ENCODE data around the gene NXPH1.

NXPH1 gene

DNA sequence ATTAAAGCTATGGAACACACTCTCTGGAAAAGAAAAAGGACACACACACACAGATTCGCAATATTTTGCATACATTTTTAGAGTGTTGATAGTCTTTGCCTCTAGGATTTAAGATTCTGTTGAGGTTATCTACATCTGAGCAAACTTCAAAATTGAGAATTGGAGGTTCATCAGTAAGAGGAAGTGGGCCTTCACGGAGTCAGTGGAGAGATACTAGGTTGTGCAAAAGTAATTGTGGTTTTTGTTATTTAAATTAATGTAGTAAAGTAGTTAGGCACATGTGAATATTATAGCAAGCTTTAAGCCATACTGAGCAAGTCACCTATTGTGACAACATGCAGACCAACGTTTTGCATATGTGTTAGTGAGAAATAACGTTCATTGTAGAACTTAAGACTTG is 19.8 kb upstream of the NXPH1 start:
- Histone ChIP-seq H3K9me3 (ENCODE audit: low read length) (no peaks in the 10 kb centered on the region), H3K4me1 (ENCODE audit: insufficient read depth, low read length) (no peaks in the 10 kb centered on the region), H3K36me3 (ENCODE audit: insufficient read depth, low read length) (no peaks in the 10 kb centered on the region), H3K4me3 (ENCODE audit: low read depth in 1 of 2, low read length in 2 of 2) (no peak overlapping the region), H3K9ac (ENCODE audit: low read length) (no peak overlapping the region), H3K27me3 (ENCODE audit: control insufficient read depth in 1 of 2, insufficient read depth in 2 of 2, low read length in 2 of 2) (no peaks in the 10 kb centered on the region), H3K27ac (ENCODE audit: low read depth, low read length) (no peak overlapping the region)

DNA sequence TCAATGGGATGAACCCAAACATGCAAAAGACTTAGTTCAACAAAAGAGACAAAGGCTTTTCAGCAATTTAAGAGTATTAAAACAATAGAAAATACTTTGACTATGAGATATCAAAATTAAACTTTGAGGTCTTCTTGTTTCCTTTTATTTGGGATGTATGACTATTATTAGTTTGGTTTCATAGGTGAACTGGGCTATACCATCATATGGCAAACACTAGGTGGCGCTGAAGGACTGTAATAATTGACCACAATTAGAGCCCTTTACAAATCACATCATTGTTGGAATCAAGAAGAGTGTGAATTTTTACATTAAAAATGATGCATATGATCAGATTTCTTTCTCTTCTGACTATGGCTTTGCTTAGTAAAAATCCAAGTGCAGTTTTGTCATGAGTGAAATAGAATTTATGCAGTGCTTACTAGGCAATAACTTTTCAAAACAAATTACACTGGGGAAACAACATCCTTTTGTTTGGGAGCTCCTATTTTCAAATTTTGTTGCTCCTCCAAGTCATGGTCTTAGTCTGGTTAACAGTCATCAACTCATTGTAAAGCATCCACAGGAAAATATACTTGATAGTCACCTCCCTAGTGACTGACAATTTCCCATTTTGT is 14.7 kb upstream of the NXPH1 start:
- Histone ChIP-seq H3K27me3 (ENCODE audit: control insufficient read depth in 1 of 2, insufficient read depth in 2 of 2, low read length in 2 of 2) (no peaks in the 10 kb centered on the region), H3K36me3 (ENCODE audit: insufficient read depth, low read length) (no peaks in the 10 kb centered on the region), H3K9me3 (ENCODE audit: low read length) (no peaks in the 10 kb centered on the region), H3K27ac (ENCODE audit: low read depth, low read length) (no peak overlapping the region), H3K4me1 (ENCODE audit: insufficient read depth, low read length) (no peaks in the 10 kb centered on the region), H3K4me3 (ENCODE audit: low read depth in 1 of 2, low read length in 2 of 2) (no peak overlapping the region), H3K9ac (ENCODE audit: low read length) (no peak overlapping the region)

GRCh38 chr7:8422177-8422576 is 11.2 kb upstream of the NXPH1 start:
- no peaks in the 10 kb centered on the region for H3K36me3 ChIP-seq (ENCODE audit: insufficient read depth, low read length)
- H3K9ac ChIP-seq (ENCODE audit: low read length) = no peak overlapping the region
- no peaks in the 10 kb centered on the region for H3K9me3 ChIP-seq (ENCODE audit: low read length)
- H3K4me1 ChIP-seq (ENCODE audit: insufficient read depth, low read length) = no peaks in the 10 kb centered on the region
- no peak overlapping the region for H3K4me3 ChIP-seq (ENCODE audit: low read depth in 1 of 2, low read length in 2 of 2)
- H3K27me3 ChIP-seq (ENCODE audit: control insufficient read depth in 1 of 2, insufficient read depth in 2 of 2, low read length in 2 of 2) = no peaks in the 10 kb centered on the region
- H3K27ac ChIP-seq (ENCODE audit: low read depth, low read length) = no peak overlapping the region

- no peak overlapping the region for H3K9ac ChIP-seq (ENCODE audit: low read length)
- no peaks in the 10 kb centered on the region for H3K36me3 ChIP-seq (ENCODE audit: insufficient read depth, low read length)
- H3K9me3 ChIP-seq (ENCODE audit: low read length) = no peaks in the 10 kb centered on the region
- H3K4me3 ChIP-seq (ENCODE audit: low read depth in 1 of 2, low read length in 2 of 2) = no peak overlapping the region
- no peaks in the 10 kb centered on the region for H3K27me3 ChIP-seq (ENCODE audit: control insufficient read depth in 1 of 2, insufficient read depth in 2 of 2, low read length in 2 of 2)
- H3K27ac ChIP-seq (ENCODE audit: low read depth, low read length) = no peak overlapping the region
- H3K4me1 ChIP-seq (ENCODE audit: insufficient read depth, low read length) = no peaks in the 10 kb centered on the region
These were observed 10.4 kb upstream of the NXPH1 start for GRCh38 chr7:8423057-8423456.

DNA sequence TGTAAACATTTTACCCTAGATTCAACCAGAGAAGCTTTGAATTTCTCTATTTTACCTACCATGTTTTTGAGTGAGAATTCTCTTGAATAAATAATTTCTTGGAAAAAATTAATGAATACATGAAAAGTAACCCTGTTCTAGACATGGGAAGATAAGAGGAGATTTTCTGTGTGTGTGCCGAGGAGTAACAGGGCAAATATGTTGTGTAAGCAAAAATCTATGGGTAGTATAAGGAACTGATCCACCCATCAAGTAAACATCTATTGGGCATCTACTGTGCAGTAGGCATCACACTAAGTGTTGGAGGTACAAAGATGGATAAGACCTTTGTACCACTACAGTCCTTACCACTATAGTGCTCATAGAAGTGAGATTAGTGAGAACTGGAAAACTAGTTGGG is 8.2 kb upstream of the NXPH1 start:
- no peak overlapping the region for H3K27ac ChIP-seq (ENCODE audit: low read depth, low read length)
- no peaks in the 10 kb centered on the region for H3K4me1 ChIP-seq (ENCODE audit: insufficient read depth, low read length)
- no peaks in the 10 kb centered on the region for H3K27me3 ChIP-seq (ENCODE audit: control insufficient read depth in 1 of 2, insufficient read depth in 2 of 2, low read length in 2 of 2)
- H3K36me3 ChIP-seq (ENCODE audit: insufficient read depth, low read length) = no peaks in the 10 kb centered on the region
- no peak overlapping the region for H3K9ac ChIP-seq (ENCODE audit: low read length)
- no peak overlapping the region for H3K4me3 ChIP-seq (ENCODE audit: low read depth in 1 of 2, low read length in 2 of 2)
- H3K9me3 ChIP-seq (ENCODE audit: low read length) = no peaks in the 10 kb centered on the region

DNA sequence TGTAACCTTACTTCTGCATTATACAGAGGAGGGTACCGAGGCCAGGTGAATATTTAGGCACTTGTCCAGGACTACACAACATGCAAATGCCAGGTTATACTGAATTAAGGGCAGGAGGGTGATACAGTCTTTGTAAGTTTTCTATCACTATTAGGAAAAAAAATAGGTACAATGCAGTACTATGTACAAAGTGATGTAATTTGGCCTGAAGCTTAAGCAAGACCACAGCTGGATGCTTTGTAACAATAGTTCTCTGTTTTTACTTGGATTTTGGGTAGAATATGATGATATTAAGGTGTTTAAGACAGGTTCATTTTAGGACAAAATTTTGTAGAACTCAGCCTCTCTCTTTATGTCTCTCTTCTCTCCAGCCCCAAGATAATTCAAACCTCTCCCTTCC is 2.8 kb upstream of the NXPH1 start:
- Histone ChIP-seq H3K27me3 (ENCODE audit: control insufficient read depth in 1 of 2, insufficient read depth in 2 of 2, low read length in 2 of 2) (peaks cover 26 to 32% of the 10 kb centered on the region in 2 donors), H3K36me3 (ENCODE audit: insufficient read depth, low read length) (no peaks in the 10 kb centered on the region), H3K4me1 (ENCODE audit: insufficient read depth, low read length) (peaks cover 6% of the 10 kb centered on the region), H3K9ac (ENCODE audit: low read length) (no peak overlapping the region), H3K4me3 (ENCODE audit: low read depth in 1 of 2, low read length in 2 of 2) (no peak overlapping the region), H3K27ac (ENCODE audit: low read depth, low read length) (no peak overlapping the region), H3K9me3 (ENCODE audit: low read length) (no peaks in the 10 kb centered on the region)

GRCh38 chr7:8434290-8435002 is 1.0 kb downstream of the NXPH1 start:
- peaks cover 6% of the 10 kb centered on the region for H3K4me1 ChIP-seq (ENCODE audit: insufficient read depth, low read length)
- no peaks in the 10 kb centered on the region for H3K9me3 ChIP-seq (ENCODE audit: low read length)
- no peak overlapping the region for H3K9ac ChIP-seq (ENCODE audit: low read length)
- H3K27me3 ChIP-seq (ENCODE audit: control insufficient read depth in 1 of 2, insufficient read depth in 2 of 2, low read length in 2 of 2) = peaks cover 46 to 54% of the 10 kb centered on the region in 2 donors
- no peaks in the 10 kb centered on the region for H3K36me3 ChIP-seq (ENCODE audit: insufficient read depth, low read length)
- no peak overlapping the region for H3K4me3 ChIP-seq (ENCODE audit: low read depth in 1 of 2, low read length in 2 of 2)
- no peak overlapping the region for H3K27ac ChIP-seq (ENCODE audit: low read depth, low read length)

- H3K9ac ChIP-seq (ENCODE audit: low read length) = no peak overlapping the region
- H3K4me3 ChIP-seq (ENCODE audit: low read depth in 1 of 2, low read length in 2 of 2) = no peak overlapping the region
- peaks cover 46 to 54% of the 10 kb centered on the region in 2 donors for H3K27me3 ChIP-seq (ENCODE audit: control insufficient read depth in 1 of 2, insufficient read depth in 2 of 2, low read length in 2 of 2)
- H3K4me1 ChIP-seq (ENCODE audit: insufficient read depth, low read length) = peaks cover 6% of the 10 kb centered on the region
- no peaks in the 10 kb centered on the region for H3K9me3 ChIP-seq (ENCODE audit: low read length)
- no peaks in the 10 kb centered on the region for H3K36me3 ChIP-seq (ENCODE audit: insufficient read depth, low read length)
- no peak overlapping the region for H3K27ac ChIP-seq (ENCODE audit: low read depth, low read length)
These were observed 1.7 kb downstream of the NXPH1 start for GRCh38 chr7:8435095-8435494.

DNA sequence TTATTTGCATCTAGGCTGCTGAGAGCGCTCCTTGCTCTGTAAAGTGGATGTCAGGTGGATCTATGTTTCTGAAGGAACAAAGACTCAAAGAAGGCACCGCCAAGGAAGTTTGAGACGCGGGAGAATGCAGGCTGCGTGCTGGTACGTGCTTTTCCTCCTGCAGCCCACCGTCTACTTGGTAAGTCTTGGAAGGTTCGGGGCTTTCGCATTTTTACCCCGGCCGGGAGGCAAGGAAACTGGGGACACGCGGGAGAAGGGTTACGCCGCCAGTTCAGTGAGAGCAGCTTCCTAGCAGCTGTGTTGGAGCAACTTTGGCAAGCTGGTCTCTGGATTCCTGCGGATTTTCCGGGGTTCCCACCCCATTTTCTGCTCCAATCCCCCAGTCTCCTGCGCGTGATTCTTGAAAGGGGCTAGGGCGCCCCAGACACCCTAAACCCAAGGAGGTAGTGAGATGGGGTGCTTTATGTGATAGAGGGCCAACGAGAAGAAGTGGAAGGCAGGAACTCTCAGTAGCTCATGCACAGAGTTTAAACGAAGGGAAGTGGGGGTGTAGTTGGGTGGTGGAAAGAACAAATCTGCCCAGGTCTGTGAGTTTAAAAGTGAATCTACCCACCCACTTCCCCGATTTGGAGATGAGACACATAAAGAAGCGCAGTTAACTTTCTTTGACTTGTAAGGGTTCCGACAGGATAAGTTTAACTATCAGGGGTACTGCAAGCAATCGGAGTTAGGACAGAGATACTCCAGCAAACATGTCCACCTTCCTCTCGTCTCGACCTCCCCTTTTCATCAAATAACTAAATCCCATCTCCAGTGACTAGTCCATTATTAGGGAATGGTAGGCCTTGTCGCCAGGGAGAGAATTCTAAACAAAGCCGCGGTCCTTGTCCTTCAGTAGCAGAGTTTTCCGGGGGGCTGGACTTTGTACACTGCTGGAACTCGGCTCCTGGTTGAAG is 2.5 kb downstream of the NXPH1 start:
- H3K27me3 ChIP-seq (ENCODE audit: control insufficient read depth in 1 of 2, insufficient read depth in 2 of 2, low read length in 2 of 2) = peaks cover 52 to 57% of the 10 kb centered on the region in 2 donors
- H3K4me1 ChIP-seq (ENCODE audit: insufficient read depth, low read length) = peaks cover 6% of the 10 kb centered on the region
- no peak overlapping the region for H3K27ac ChIP-seq (ENCODE audit: low read depth, low read length)
- no peaks in the 10 kb centered on the region for H3K9me3 ChIP-seq (ENCODE audit: low read length)
- no peak overlapping the region for H3K9ac ChIP-seq (ENCODE audit: low read length)
- H3K36me3 ChIP-seq (ENCODE audit: insufficient read depth, low read length) = no peaks in the 10 kb centered on the region
- no peak overlapping the region for H3K4me3 ChIP-seq (ENCODE audit: low read depth in 1 of 2, low read length in 2 of 2)

- H3K4me3 ChIP-seq (ENCODE audit: low read depth in 1 of 2, low read length in 2 of 2) = no peak overlapping the region
- peaks cover 61 to 68% of the 10 kb centered on the region in 2 donors for H3K27me3 ChIP-seq (ENCODE audit: control insufficient read depth in 1 of 2, insufficient read depth in 2 of 2, low read length in 2 of 2)
- H3K36me3 ChIP-seq (ENCODE audit: insufficient read depth, low read length) = no peaks in the 10 kb centered on the region
- H3K9me3 ChIP-seq (ENCODE audit: low read length) = no peaks in the 10 kb centered on the region
- H3K9ac ChIP-seq (ENCODE audit: low read length) = no peak overlapping the region
- peaks cover 6% of the 10 kb centered on the region for H3K4me1 ChIP-seq (ENCODE audit: insufficient read depth, low read length)
- no peak overlapping the region for H3K27ac ChIP-seq (ENCODE audit: low read depth, low read length)
These were observed 3.6 kb downstream of the NXPH1 start for GRCh38 chr7:8436965-8437364.

GRCh38 chr7:8437606-8438005 is 4.2 kb downstream of the NXPH1 start:
- Histone ChIP-seq H3K9me3 (ENCODE audit: low read length) (no peaks in the 10 kb centered on the region), H3K27me3 (ENCODE audit: control insufficient read depth in 1 of 2, insufficient read depth in 2 of 2, low read length in 2 of 2) (peaks cover 65 to 73% of the 10 kb centered on the region in 2 donors)

More at GRCh38 chr7:8437606-8438005, 4.2 kb downstream of the NXPH1 start:
- no peak overlapping the region for H3K4me3 ChIP-seq (ENCODE audit: low read depth in 1 of 2, low read length in 2 of 2)
- peaks cover 6% of the 10 kb centered on the region for H3K4me1 ChIP-seq (ENCODE audit: insufficient read depth, low read length)
- no peaks in the 10 kb centered on the region for H3K36me3 ChIP-seq (ENCODE audit: insufficient read depth, low read length)
- H3K9ac ChIP-seq (ENCODE audit: low read length) = no peak overlapping the region
- no peak overlapping the region for H3K27ac ChIP-seq (ENCODE audit: low read depth, low read length)
